IPS-18c (cell line): ENCODE data around the gene SQSTM1.

Source experiments
- H3K4me3 ChIP-seq: 2 replicates; pipeline ENCODE4 v1.7.0; 2013; ENCODE audit warnings: low read depth, mild to moderate bottlenecking, low read length, moderate library complexity; ENCODE audit not compliant: insufficient read depth
- H3K9me3 ChIP-seq: one replicate; pipeline ENCODE4 v1.6.1; 2013; ENCODE audit warnings: mild to moderate bottlenecking, low read length, moderate library complexity; ENCODE audit not compliant: control insufficient read depth, insufficient read depth

Gene SQSTM1

GRCh38 chr5:179792612-179793467 lies 27.9 kb upstream of the SQSTM1 start:
- Histone ChIP-seq H3K9me3 (no peaks in the 10 kb centered on the region), H3K4me3 (no peak overlapping the region)

GRCh38 chr5:179793468-179794139 lies 27.1 kb upstream of the SQSTM1 start, which contains the start of gene LTC4S:
Gene LTC4S (plus strand): TSS chr5:179793986. CDS start chr5:179794081, 95 bp downstream.
- Histone ChIP-seq H3K9me3 (no peaks in the 10 kb centered on the region), H3K4me3 (peak within 1 kb of the TSS; percentile 20; the same call in 1 of the 2 replicates)

GRCh38 chr5:179794171-179794570 lies 26.5 kb upstream of the SQSTM1 start:
- Histone ChIP-seq H3K9me3 (no peaks in the 10 kb centered on the region), H3K4me3 (no peak overlapping the region)

- no peak overlapping the region for H3K4me3 ChIP-seq
Observed at GRCh38 chr5:179794575-179794974, 26.1 kb upstream of the SQSTM1 start.

GRCh38 chr5:179795049-179795862 lies 25.4 kb upstream of the SQSTM1 start:
- Histone ChIP-seq H3K9me3 (no peaks in the 10 kb centered on the region), H3K4me3 (peak overlapping the region; percentile 78)

More at GRCh38 chr5:179794575-179794974, 26.1 kb upstream of the SQSTM1 start:
- H3K9me3 ChIP-seq: no peaks in the 10 kb centered on the region

- Histone ChIP-seq H3K9me3 (no peaks in the 10 kb centered on the region), H3K4me3 (peak overlapping the region; percentile 78)
Observed at GRCh38 chr5:179795863-179796833, 24.6 kb upstream of the SQSTM1 start.

- Histone ChIP-seq H3K9me3 (no peaks in the 10 kb centered on the region), H3K4me3 (peak overlapping the region; percentile 78; the same call in 1 of the 2 replicates)
Observed at GRCh38 chr5:179796877-179797608, 23.7 kb upstream of the SQSTM1 start.

- no peaks in the 10 kb centered on the region for H3K9me3 ChIP-seq
- H3K4me3 ChIP-seq: no peak overlapping the region
Observed at GRCh38 chr5:179797741-179798140, 23.0 kb upstream of the SQSTM1 start.

- H3K4me3 ChIP-seq: no peak overlapping the region
Observed at GRCh38 chr5:179798144-179798770, 22.4 kb upstream of the SQSTM1 start.

GRCh38 chr5:179798771-179799643 lies 21.7 kb upstream of the SQSTM1 start:
- no peaks in the 10 kb centered on the region for H3K9me3 ChIP-seq
- H3K4me3 ChIP-seq: no peak overlapping the region

More at GRCh38 chr5:179798144-179798770, 22.4 kb upstream of the SQSTM1 start:
- H3K9me3 ChIP-seq: no peaks in the 10 kb centered on the region

GRCh38 chr5:179799644-179799973 lies 21.1 kb upstream of the SQSTM1 start:
- Histone ChIP-seq H3K4me3 (no peak overlapping the region), H3K9me3 (no peaks in the 10 kb centered on the region)

- Histone ChIP-seq H3K4me3 (no peak overlapping the region), H3K9me3 (no peaks in the 10 kb centered on the region)
Observed at GRCh38 chr5:179800071-179800695, 20.5 kb upstream of the SQSTM1 start.

GRCh38 chr5:179800696-179801201 lies 20.0 kb upstream of the SQSTM1 start:
- Histone ChIP-seq H3K4me3 (no peak overlapping the region), H3K9me3 (no peaks in the 10 kb centered on the region)
